Mammary epithelial cell (primary cell): ENCODE measurements around the gene OVOL3.

Source experiments
- CTCF ChIP-seq, 2 donors: IDR thresholded peaks in 1 of 2; conservative IDR thresholded peaks in 1 of 2; 2 replicates each; pipeline ENCODE4 v1.5.1; 2011 to 2012; ENCODE audit warnings: inconsistent platforms in 2 of 2, low read length in 2 of 2, mild to moderate bottlenecking in 2 of 2, control low read depth in 1 of 2, low read depth in 1 of 2; ENCODE audit not compliant: insufficient read depth in 1 of 2; ENCODE audit errors: extremely low read depth in 1 of 2
- EZH2 ChIP-seq: IDR thresholded peaks from 2 replicates; pipeline ENCODE4 v1.6.1; 2012; ENCODE audit warnings: low read length, inconsistent platforms, borderline replicate concordance

GRCh38 chr19:36144624-36145023, 33.7 kb downstream of the OVOL3 start:
- no peak for TF ChIP-seq CTCF (conservative IDR thresholded peaks at IDR 0.05 in 1 of 2, IDR thresholded peaks at IDR 0.05 in 1 of 2; ENCODE audit: extremely low read depth in 1 of 2, insufficient read depth in 1 of 2, low read depth in 1 of 2, low read length in 2 of 2)
- TF ChIP-seq EZH2 = no peak
